ENCODE measurements around the gene GMCL2.
"Not testable (repeated sequence)": the region's sequence is repeated elsewhere in the genome, so short reads cannot be mapped to it uniquely, and the experiment has no call there.

GMCL2 gene

GRCh38 chr5:178198706-178199105 lies 11.5 kb upstream of the GMCL2 start:
- H3K27me3 ChIP-seq (ENCODE audit: insufficient read depth, low read depth, severe bottlenecking) = no peaks in the 10 kb centered on the region
- H3K27ac ChIP-seq = peak overlapping the region; percentile 20; the same call in 1 of the 2 replicates
- no peak for TF ChIP-seq CTCF (IDR thresholded peaks at IDR 0.05; ENCODE audit: low read depth, low read length)
- no peaks in the 10 kb centered on the region for H3K36me3 ChIP-seq
- no peak overlapping the region for H3K4me3 ChIP-seq (ENCODE audit: low read depth, low read length)
- no peak for DNase-seq
- no peaks in the 10 kb centered on the region for H3K9me3 ChIP-seq (ENCODE audit: severe bottlenecking)

GRCh38 chr5:178198151-178198550 lies 11.0 kb upstream of the GMCL2 start:
- not testable (repeated sequence) for H3K27ac ChIP-seq; H3K4me3 ChIP-seq (ENCODE audit: low read depth, low read length); H3K36me3 ChIP-seq; H3K27me3 ChIP-seq (ENCODE audit: insufficient read depth, low read depth, severe bottlenecking); H3K9me3 ChIP-seq (ENCODE audit: severe bottlenecking)
- peak; percentile 64 for DNase-seq

- no peak for DNase-seq
- Histone ChIP-seq H3K4me3 (ENCODE audit: low read depth, low read length) (no peak overlapping the region), H3K36me3 (no peaks in the 10 kb centered on the region), H3K9me3 (ENCODE audit: severe bottlenecking) (no peaks in the 10 kb centered on the region), H3K27me3 (ENCODE audit: insufficient read depth, low read depth, severe bottlenecking) (no peaks in the 10 kb centered on the region), H3K27ac (no peak overlapping the region)
- peak; percentile 56 for TF ChIP-seq CTCF (IDR thresholded peaks at IDR 0.05; ENCODE audit: low read depth, low read length)
Measured at GRCh38 chr5:178196986-178197385, 9.8 kb upstream of the GMCL2 start.

- Histone ChIP-seq H3K9me3 (ENCODE audit: severe bottlenecking) (no peaks in the 10 kb centered on the region), H3K27ac (no peak overlapping the region), H3K4me3 (ENCODE audit: low read depth, low read length) (no peak overlapping the region), H3K36me3 (no peaks in the 10 kb centered on the region), H3K27me3 (ENCODE audit: insufficient read depth, low read depth, severe bottlenecking) (no peaks in the 10 kb centered on the region)
- no peak for DNase-seq
- no peak for TF ChIP-seq CTCF (IDR thresholded peaks at IDR 0.05; ENCODE audit: low read depth, low read length)
Measured at GRCh38 chr5:178196281-178196812, 9.2 kb upstream of the GMCL2 start.

GRCh38 chr5:178194026-178194425 lies 6.9 kb upstream of the GMCL2 start:
- no peak for DNase-seq
- no peaks in the 10 kb centered on the region for H3K36me3 ChIP-seq
- no peak overlapping the region for H3K4me3 ChIP-seq (ENCODE audit: low read depth, low read length)
- H3K27ac ChIP-seq = no peak overlapping the region
- no peak for TF ChIP-seq CTCF (IDR thresholded peaks at IDR 0.05; ENCODE audit: low read depth, low read length)
- no peaks in the 10 kb centered on the region for H3K27me3 ChIP-seq (ENCODE audit: insufficient read depth, low read depth, severe bottlenecking)
- H3K9me3 ChIP-seq (ENCODE audit: severe bottlenecking) = no peaks in the 10 kb centered on the region

GRCh38 chr5:178193251-178193809 lies 6.2 kb upstream of the GMCL2 start:
- no peak for TF ChIP-seq CTCF (IDR thresholded peaks at IDR 0.05; ENCODE audit: low read depth, low read length)
- no peak for DNase-seq
- Histone ChIP-seq H3K9me3 (ENCODE audit: severe bottlenecking) (no peaks in the 10 kb centered on the region), H3K27me3 (ENCODE audit: insufficient read depth, low read depth, severe bottlenecking) (no peaks in the 10 kb centered on the region), H3K4me3 (ENCODE audit: low read depth, low read length) (no peak overlapping the region), H3K36me3 (no peaks in the 10 kb centered on the region), H3K27ac (no peak overlapping the region)

Data from WERI-Rb-1 (cell line).